Measurements from ENCODE around the gene AP3B1.

Gene AP3B1

DNA sequence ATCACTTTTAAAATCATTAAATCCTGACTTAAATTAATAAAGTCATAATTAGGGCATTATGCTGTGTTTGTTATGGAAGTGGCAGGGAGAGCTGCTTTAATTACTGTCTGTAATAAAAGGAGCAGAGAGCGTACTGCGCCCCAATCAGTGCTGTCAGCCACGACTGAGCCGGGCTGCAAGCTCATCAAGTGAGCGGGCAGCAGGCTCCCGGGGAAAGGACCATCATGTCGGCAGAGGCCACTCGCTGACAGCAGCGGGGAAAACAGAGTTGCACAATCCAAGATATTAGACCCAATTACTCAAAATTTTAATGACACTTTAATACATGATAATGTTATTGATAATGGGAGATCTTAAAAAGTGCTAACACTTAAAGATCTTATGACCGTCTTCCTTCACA lies 181.6 kb downstream of the AP3B1 start:
- H3K4me3 ChIP-seq (ENCODE audit: low read depth, low read length) = no peak overlapping the region
- DNase-seq (ENCODE audit: low read depth) = no peak
- TF ChIP-seq, protein P1, sequence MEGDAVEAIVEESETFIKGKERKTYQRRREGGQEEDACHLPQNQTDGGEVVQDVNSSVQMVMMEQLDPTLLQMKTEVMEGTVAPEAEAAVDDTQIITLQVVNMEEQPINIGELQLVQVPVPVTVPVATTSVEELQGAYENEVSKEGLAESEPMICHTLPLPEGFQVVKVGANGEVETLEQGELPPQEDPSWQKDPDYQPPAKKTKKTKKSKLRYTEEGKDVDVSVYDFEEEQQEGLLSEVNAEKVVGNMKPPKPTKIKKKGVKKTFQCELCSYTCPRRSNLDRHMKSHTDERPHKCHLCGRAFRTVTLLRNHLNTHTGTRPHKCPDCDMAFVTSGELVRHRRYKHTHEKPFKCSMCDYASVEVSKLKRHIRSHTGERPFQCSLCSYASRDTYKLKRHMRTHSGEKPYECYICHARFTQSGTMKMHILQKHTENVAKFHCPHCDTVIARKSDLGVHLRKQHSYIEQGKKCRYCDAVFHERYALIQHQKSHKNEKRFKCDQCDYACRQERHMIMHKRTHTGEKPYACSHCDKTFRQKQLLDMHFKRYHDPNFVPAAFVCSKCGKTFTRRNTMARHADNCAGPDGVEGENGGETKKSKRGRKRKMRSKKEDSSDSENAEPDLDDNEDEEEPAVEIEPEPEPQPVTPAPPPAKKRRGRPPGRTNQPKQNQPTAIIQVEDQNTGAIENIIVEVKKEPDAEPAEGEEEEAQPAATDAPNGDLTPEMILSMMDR (IDR thresholded peaks at IDR 0.05; ENCODE audit: low read depth, low read length, missing control alignments) = no peak
- in situ Hi-C loops (cut with HindIII; ENCODE audit: low sequenced_read_pairs) = no loop called here

DNA sequence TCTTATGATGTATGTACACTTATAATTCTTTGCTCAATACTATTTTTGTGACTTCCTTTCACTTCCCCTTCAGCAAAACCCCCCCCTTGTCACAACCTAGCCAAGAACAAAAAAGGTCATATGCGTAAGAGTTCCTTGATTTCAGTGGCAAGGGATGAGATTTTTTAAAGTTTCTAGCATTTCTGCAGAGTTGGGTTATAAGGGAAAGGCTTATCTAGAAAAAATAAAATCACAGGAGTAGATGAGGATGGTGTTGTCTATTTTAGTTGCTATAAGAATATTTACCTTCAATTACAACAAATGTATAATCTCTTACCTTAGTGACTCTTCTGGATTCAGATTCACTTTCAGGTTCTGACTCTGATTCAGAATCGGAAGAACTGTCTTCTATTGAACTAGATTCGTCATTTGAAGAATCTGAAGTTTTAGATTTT lies 184.6 kb downstream of the AP3B1 start:
- no peak for DNase-seq (ENCODE audit: low read depth)
- in situ Hi-C loops (cut with HindIII; ENCODE audit: low sequenced_read_pairs) = no loop called here
- TF ChIP-seq, protein P1 (IDR thresholded peaks at IDR 0.05; ENCODE audit: low read depth, low read length, missing control alignments) = no peak
- H3K4me3 ChIP-seq (ENCODE audit: low read depth, low read length) = no peak overlapping the region

DNA sequence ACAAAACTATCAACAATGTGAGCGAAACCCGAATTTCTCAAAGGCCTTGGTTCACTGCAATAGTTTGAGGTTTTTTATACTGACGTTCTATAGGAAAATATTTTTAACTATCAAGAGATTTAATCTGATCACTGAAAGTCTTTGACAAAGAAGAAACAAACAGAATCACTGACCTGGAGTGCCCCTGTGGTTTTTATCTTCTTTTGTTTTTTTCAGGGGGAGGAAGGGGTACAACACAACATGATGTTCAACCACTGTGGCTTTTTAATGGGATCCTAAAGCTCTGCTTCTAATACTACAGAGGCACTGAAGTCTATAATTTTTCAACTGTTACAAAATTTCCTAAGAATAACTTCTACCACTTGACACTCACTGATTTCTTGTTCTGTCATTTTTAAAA lies 185.9 kb downstream of the AP3B1 start:
- in situ Hi-C loops (cut with HindIII; ENCODE audit: low sequenced_read_pairs) = no loop called here
- no peak for DNase-seq (ENCODE audit: low read depth)
- H3K4me3 ChIP-seq (ENCODE audit: low read depth, low read length) = no peak overlapping the region
- TF ChIP-seq, protein P1 (IDR thresholded peaks at IDR 0.05; ENCODE audit: low read depth, low read length, missing control alignments) = no peak

DNA sequence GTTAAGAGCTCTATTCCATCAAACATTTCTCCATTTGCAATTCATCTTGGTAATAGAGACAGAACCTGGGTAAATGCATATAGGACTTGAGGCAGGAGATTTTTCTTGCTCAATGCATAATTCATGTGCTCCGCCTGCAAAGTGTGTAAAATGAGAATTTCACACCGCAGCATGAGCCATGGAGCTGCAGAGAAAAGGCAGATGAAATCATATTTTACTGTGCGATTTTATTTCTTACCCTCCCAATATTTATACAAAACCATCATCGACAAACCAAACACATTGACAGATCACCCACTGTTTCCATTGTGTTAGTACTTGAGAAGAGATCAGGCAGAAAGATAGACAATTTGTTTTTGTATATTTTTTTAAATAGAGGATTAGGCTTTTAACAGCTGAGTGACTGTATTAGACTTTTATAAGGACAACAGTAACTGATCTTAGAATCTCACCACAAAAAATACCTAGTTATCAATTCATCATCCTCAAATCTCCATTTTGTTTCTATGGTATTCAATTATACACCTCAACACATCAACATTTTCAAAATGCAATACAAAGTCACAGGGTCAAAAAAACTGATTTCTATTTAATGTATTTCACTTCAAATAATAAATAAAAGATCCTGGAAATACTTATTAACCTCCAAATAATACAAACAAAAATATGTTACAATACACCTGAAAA lies 191.1 kb downstream of the AP3B1 start:
- TF ChIP-seq, protein P1 (IDR thresholded peaks at IDR 0.05; ENCODE audit: low read depth, low read length, missing control alignments) = no peak
- peak; percentile 27 for DNase-seq (ENCODE audit: low read depth)
- H3K4me3 ChIP-seq (ENCODE audit: low read depth, low read length) = no peak overlapping the region
- in situ Hi-C loops (cut with HindIII; ENCODE audit: low sequenced_read_pairs) = no loop called here

DNA sequence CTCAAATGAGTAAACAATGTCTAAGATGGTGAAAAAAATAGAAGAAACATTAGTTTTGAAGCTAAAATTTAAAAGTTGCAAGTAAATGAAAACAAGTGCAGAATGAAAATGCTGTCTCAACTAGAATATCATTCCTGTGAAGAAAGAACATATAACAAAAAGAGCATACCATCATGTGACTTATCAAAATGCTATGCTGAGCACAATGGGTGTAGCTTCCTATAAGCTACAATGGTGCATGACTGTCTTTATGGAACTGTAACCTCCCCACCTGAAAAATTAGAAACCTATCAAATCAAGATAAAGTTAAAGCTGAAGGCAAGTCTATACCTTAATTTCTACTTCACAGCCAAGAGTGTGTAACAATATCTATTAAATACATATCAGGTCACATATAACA lies 192.0 kb downstream of the AP3B1 start:
- in situ Hi-C loops (cut with HindIII; ENCODE audit: low sequenced_read_pairs) = no loop called here
- H3K4me3 ChIP-seq (ENCODE audit: low read depth, low read length) = no peak overlapping the region
- TF ChIP-seq, protein P1 (IDR thresholded peaks at IDR 0.05; ENCODE audit: low read depth, low read length, missing control alignments) = no peak
- DNase-seq (ENCODE audit: low read depth) = no peak

DNA sequence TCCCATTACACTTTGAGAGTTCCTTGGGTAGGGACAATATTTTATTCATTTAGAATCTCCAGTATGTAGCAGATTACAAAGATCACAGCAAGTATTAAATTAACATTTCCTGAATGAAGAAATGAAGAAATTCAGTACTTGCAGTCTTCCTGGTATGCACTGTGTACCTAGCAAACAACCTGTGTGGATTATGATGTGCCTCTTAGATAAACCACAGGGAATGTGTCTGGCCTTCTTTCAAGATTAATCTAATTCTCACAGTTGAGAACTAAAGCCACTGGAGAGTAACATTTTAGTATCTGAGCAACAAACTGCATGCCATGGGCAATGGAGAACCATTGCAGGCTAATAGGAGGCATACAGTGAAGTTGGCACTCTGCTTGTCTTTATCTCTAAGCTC lies 199.4 kb downstream of the AP3B1 start:
- TF ChIP-seq, protein P1 (IDR thresholded peaks at IDR 0.05; ENCODE audit: low read depth, low read length, missing control alignments) = no peak
- in situ Hi-C loops (cut with HindIII; ENCODE audit: low sequenced_read_pairs) = no loop called here
- no peak for DNase-seq (ENCODE audit: low read depth)
- H3K4me3 ChIP-seq (ENCODE audit: low read depth, low read length) = no peak overlapping the region
